Neural cell (in vitro differentiated cells): ENCODE results near the gene MGAT2.

Experiments
- CTCF ChIP-seq: fragments of 450-650 bp; IDR thresholded peaks from 2 replicates; pipeline ENCODE4 v1.5.1; 2014; ENCODE audit warnings: antibody characterized with exemption, mild to moderate bottlenecking, moderate library complexity; ENCODE audit not compliant: poor library complexity, severe bottlenecking
- EP300 ChIP-seq: fragments of 450-650 bp; conservative IDR thresholded peaks from 2 replicates; pipeline ENCODE4 v1.6.1; 2014; ENCODE audit warnings: antibody characterized with exemption, mild to moderate bottlenecking, moderate library complexity; ENCODE audit not compliant: poor library complexity, severe bottlenecking
- EZH2 ChIP-seq: fragments of 200-600, 300-800 bp; shearing (Covaris generic), sonication (generic); IDR thresholded peaks from 2 replicates; pipeline ENCODE4 v1.6.1; 2014; ENCODE audit warnings: antibody characterized with exemption, low read length, borderline replicate concordance, mild to moderate bottlenecking; ENCODE audit not compliant: insufficient read depth, poor library complexity, severe bottlenecking
- MXI1 ChIP-seq: fragments of 450-650 bp; conservative IDR thresholded peaks from 2 replicates; pipeline ENCODE4 v1.6.1; 2014; ENCODE audit warnings: antibody characterized with exemption, mild to moderate bottlenecking; ENCODE audit not compliant: poor library complexity, severe bottlenecking
- POLR2AphosphoS5 ChIP-seq: IDR thresholded peaks from 2 replicates; pipeline ENCODE4 v1.6.1; 2012
- RAD21 ChIP-seq: fragments of 450-650 bp; conservative IDR thresholded peaks from 2 replicates; pipeline ENCODE4 v1.6.1; 2014; ENCODE audit warnings: antibody characterized with exemption, mild to moderate bottlenecking, moderate library complexity
- REST ChIP-seq: IDR thresholded peaks from 2 replicates; pipeline ENCODE4 v1.6.1; 2012; ENCODE audit warnings: borderline replicate concordance
- SMC3 ChIP-seq: fragments of 450-650 bp; conservative IDR thresholded peaks from 2 replicates; pipeline ENCODE4 v1.6.1; 2014; ENCODE audit warnings: antibody characterized with exemption, mild to moderate bottlenecking, moderate library complexity; ENCODE audit not compliant: poor library complexity
- TAF1 ChIP-seq: IDR thresholded peaks from 2 replicates; pipeline ENCODE4 v1.6.1; 2012; ENCODE audit warnings: low read depth

- no peak for TF ChIP-seq EZH2
- peak; percentile 58 for TF ChIP-seq SMC3
- peak; percentile 35 for TF ChIP-seq CTCF
- peak; percentile 72 for TF ChIP-seq EP300
- peak; percentile 42 for TF ChIP-seq RAD21
- peak; percentile 37 for TF ChIP-seq TAF1
- TF ChIP-seq POLR2AphosphoS5 = peak; percentile 64
- TF ChIP-seq REST = peak; percentile 74
- peak; percentile 92 for TF ChIP-seq MXI1
These were observed 21.9 kb upstream of the MGAT2 start, which contains the start of gene LRR1 for GRCh38 chr14:49598485-49599300.
